Fibroblast of skin of back (primary cell): ENCODE measurements around the gene OAF. TPM values are rescaled to one million over a fixed set of nuclear protein-coding genes. Genes with fewer than 3 reads are reported as not detected.
"Not testable (repeated sequence)": the region's sequence is repeated elsewhere in the genome, so short reads cannot be mapped to it uniquely, and the experiment has no call there.

Experiments
- DNase-seq: peaks from one replicate; pipeline ENCODE4 v3.0.0-alpha.2; 2013
- polyA plus RNA-seq, 2 experiments: library from polyadenylated mRNA; unstranded; fragments of 120-200 nt; gene quantifications; one replicate each; pipeline ENCODE4 v1.2.1, GENCODE V29; 2013; ENCODE audit not compliant: insufficient read length in 2 of 2

OAF gene
- polyA plus RNA-seq (2013, experiment 1 of 2; ENCODE audit: insufficient read length): 24.0 TPM
- polyA plus RNA-seq (2013, experiment 2 of 2; ENCODE audit: insufficient read length): 12.4 TPM

- peak; percentile 88 for DNase-seq
Observed at GRCh38 chr11:120210626-120211521, at the start of gene OAF. Gene OAF (plus strand): TSS chr11:120211032. CDS start chr11:120211280, 248 bp downstream.

DNA sequence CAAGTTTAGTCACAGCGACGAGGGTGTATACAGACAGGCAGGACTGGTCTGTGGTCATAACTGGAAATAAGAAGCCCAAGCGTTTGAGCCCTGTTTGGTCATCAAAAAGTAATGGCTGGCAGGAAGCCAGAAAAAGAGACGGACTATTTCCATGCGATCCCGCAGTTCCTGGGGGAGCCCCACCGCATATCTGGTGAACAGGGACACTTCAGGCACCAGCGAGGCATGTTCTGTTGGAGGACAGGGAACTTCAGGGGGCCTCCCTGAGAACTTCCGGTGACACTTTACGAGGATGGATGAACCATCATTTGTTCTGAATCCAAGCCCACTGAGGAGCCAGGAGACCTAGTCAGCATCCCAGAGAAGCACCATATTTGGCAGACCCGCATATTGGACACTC is 43.2 kb upstream of the OAF start:
- no peak for DNase-seq

GRCh38 chr11:120168108-120168959 is 42.5 kb upstream of the OAF start:
- DNase-seq: no peak

- peak; percentile 64 for DNase-seq
Observed at GRCh38 chr11:120168960-120169681, 41.7 kb upstream of the OAF start.

DNA sequence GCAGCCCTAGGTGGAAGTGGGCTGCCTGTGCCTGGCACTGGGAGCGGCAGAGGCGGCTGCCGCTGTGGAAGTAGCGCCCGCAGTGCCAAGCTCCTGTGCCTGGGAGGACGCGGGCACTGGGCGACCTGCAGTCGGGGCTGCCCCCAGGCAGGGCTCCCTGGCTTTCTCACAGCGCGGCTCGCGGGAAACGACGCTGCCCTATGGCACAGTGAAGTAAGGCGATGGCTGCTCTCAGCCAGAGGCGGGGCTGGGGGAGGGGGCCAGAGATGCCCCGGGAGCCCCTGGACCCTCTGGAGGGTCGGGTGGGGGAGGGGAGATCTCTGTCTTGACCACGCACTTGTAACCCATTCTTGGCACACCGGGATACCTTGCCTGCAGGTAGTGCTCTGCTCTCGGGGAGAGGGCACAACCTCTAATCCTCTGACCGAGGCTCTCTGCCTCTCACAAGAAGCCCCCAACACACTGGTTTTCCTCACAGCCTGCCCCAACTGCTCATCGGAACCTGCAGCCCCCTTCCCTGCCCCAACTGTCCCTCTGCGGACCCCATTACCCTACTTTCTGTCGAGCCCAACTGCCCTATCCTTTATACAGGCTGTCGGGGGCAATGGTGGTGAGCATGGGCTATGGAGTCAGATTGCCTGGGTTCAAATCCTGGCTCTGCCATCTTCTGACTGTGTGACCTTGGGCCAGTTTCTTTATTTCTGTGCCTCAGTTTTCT is 40.7 kb upstream of the OAF start:
- DNase-seq: no peak

DNA sequence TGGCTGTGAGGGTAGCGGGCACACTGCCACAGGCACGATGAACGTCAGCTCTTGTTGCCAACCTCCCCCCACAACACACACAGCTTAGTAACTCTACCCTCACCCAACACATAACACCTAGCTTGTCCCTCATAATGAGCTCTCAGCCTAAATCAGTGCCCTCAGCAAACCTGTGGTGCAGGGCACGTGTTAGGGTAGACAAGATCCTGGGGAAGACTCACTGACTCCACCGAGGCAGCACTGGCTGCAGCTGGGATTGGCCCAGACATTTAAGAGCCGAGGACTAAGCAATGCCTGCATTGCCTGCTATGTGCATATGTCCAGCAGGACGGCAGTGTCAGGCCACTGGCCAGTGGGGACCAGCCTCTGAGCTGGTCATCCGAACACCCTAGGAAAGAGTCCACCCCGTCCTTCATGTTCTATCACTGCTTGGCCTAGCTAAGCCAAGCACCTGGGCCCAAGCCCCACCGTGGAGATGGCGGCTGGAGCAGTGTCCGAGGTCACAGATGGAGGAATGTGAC is 40.0 kb upstream of the OAF start:
- DNase-seq: no peak

DNA sequence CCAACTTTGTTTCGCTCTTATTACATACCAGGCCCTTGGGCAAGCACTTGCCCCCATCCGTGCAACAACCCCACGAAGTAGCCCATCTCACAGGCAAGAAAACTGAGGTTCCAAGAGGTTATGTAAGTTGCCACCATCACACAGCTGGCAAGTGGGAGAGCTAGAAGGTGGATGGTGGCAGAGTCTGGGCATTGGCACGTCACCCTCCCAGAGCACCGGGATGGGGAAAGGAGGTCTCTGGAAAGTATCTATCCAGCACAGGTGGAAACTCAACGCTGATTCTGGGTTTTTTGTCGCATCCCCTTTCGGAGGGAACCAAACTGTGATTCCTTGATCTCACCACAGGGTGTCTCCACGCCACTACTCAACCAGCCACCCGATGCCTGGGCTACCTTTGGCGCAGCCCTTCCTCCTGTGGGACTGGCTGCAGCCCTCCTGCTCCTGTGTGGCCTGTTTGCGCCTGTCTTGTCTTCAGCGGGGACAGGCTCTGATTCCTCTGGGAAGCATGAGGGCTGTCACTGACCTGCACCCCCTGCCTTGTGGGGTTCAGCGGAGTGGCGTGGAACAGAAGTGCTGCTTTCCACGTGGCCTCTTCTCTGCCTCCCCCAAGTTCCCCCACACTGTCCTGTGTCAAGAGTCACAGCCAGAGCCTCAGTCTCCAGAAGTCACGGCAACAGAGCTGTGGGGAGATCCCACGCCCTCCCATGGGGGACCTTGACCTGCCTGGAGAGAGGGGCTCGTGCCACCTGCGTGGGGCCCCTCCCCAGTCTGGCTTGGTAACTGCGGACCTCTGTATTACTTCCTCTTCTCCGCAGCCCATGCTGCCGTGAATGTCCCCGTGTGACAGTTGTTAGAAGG is 38.5 kb upstream of the OAF start:
- peak; percentile 56 for DNase-seq

DNA sequence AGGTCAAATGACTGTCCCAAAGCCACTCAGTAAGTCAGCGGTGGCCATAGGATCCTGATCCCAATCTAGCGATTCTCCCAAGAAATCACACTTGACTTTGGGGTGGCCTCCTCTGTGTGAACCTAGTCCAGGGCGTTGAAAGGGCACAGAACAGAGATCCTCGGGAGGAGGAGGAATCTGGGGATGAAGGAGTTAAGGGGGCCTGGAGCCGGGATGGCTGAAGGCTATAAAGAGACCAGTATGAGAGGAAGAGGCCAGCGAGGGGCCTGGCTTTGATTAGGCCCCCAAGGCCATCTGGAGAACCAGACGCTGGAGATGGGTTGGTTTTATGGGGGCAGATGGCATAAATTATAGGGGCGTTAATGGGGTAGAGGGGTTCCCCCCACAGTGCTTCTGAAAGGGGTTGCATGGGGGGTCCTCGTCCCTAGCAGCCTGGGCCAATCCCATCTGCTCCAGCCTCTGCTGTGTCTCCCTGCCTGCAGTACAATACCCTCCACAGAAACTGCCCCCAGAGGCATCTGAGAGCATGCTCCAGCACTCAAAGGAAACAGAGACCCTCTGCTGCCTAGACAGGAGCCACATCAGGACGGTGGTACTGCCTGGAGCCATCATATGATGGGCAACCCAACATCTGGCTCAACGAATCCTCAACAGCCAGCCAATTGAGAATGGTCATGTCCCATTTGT is 37.7 kb upstream of the OAF start:
- DNase-seq: no peak

DNA sequence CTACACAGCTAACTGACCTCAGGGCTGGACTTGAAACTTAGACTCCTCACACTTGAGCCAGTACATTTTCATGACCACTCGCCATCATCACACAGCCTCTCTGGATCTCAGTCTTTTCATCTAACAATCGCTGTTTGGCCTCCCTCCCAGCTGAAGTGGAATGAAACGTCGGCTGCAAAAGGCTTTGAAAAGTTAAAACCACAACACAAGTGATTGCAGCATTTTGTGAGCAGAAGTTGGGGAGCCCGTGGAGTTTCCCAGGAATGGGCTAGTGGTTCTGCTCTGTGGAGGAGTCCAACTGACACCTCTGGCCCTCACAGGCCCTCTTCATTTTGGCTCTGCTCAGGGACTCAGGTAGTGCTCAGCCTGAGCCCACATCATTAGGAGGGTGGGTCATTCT is 37.0 kb upstream of the OAF start:
- DNase-seq: no peak

DNA sequence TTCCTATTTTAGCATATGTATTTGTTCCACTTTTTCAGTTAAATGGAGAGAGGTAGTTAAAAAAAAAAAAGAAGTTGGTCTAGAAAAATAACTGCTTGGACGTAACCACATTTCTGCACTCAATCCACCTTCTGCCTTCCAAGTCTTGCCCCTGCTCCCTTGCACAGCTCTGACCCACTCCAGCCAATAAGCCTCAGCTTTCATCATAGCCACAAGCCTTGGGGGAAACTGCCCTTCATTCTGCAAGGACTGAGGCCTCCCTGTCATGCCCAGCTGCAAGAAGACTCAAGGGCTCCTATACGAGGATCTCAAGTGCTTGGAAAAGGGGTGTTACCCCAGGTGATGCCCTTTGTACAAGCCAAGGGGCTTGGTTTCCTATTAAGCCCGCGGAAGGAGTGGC is 36.0 kb upstream of the OAF start:
- DNase-seq: no peak

DNA sequence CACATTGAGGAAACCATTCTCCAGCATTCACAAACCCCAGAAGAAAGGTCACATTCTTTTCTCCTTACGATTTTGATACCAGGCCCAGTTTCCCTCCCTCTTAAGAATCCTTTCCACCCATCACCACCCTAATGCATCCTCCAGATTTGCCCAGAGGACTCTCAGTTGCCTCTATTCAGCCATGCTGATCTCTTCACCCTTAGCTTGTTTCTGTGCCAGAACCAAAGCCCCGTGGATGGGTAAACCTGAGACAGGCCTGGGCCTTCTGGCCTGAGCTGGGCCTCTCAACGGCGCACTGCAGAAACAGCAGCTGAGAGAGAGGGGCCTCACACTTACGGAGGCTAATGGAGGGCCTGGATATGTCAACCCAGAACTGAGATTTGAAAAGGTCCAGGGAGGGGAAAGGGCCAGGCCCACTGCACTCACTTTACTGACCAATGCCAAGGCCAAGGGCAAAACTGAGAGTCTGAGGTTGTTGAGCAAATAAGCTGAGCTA is 32.2 kb upstream of the OAF start:
- no peak for DNase-seq

DNA sequence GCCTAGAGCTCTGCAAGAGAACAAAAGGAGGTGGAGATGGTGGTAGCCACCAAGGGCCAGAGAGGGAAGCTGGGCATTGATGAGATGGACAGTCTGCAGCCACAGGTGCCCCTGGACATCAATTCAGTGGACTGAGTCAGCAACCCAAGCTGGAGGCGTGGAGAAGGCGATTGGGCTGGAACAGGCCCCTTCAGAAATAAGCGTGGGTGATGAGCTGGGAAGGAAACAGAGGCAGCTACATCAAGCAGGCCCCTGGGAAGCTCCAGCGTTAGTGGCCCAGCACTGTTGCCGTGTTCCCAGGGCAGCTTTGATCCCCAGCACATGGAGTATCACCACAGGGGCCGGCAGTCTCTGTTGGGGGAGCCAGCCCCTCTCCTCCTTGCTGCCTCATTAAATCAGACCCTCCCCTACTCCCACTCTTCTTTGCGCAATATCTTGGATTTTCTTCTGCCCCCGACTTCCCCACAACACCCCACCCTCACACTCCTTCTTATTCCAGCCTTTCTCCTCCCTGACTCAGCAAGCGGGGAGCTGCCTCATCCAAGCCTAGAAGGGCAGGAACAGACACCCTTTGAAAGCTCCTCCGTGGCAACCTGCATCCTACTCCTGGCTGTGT is 31.7 kb upstream of the OAF start:
- no peak for DNase-seq

DNA sequence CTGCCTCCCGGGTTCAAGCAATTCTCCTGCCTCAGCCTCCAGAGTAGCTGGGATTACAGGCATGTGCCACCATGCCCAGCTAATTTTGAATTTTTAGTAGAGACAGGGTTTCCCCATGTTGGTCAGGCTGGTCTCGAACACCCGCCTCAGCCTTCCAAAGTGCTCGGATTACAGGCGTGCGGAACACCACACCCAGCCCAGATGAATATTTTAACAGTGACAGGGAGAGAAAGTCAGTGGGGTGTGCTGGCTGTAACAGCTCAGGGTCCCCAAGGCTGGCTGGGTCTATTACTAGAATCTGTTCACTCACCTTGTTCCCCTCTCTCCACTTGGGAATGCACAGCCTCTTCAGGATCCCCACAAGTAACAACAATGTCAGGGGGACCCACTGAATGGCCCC is 30.8 kb upstream of the OAF start:
- DNase-seq: not testable (repeated sequence)

- DNase-seq: peak; percentile 41
Observed at GRCh38 chr11:120180551-120181232, 30.1 kb upstream of the OAF start.

DNA sequence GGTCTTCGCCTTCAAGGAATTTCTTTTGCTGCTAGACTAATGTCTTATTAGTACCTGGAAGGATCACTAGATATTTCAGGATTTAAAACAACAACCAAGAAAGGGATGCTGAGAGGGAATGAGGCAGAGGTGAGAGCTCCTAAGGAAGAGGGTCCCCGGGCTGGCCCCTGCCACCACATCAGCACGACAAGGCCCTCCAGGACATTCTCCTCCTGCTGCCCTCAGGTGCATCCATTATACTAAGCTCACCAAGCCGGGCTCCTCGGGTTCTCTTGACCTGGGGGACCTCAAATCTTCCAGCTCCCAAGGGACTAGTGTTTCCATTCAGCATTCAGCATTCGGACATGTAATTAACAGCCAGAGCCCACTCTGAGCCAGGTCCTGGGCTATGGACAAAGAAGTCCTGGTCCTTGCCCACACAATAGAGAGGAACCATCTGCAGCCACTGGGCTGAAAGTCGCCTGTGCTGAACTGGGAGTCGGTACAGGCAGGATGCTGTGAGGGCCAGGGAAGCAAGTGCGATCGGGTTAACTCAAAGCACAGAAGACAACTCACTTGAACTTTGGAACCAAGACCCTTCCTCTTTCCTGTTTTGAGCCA is 29.4 kb upstream of the OAF start:
- DNase-seq: no peak

DNA sequence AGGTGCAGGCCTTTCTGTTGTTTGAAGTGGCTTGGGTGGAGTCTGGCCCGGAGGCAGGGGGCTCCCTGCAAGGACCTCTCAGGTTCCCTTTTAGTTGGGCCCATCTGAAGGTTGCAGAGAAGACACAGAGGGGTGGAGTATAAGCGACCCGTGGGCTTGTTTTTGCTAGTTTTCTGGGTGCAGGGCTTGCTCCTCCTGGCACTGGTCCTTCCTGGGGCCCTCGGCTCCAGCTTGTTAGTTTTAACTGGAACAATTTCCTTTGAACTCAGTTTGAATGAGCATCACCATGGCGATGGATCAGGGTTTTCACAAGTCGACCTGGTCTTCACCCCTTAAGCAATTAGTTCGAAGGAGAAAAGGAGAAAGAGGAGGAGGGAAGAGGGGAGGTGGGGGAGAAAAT is 28.5 kb upstream of the OAF start:
- DNase-seq: no peak

- no peak for DNase-seq
Observed at GRCh38 chr11:120182790-120183491, 27.9 kb upstream of the OAF start.

GRCh38 chr11:120183701-120184141 is 27.1 kb upstream of the OAF start:
- DNase-seq: no peak
